HG02571 (cell line): ENCODE data around the gene EBNA1BP2.
"Not testable (repeated sequence)": the region's sequence is repeated elsewhere in the genome, so short reads cannot be mapped to it uniquely, and the experiment has no call there.

Experiments
- ATAC-seq: cut with Tn5 transposase; IDR thresholded peaks from one replicate; pipeline ENCODE4 v1.9.1; 2021; ENCODE audit warnings: mild to moderate bottlenecking, moderate library complexity; ENCODE audit not compliant: unreplicated experiment

EBNA1BP2 gene

DNA sequence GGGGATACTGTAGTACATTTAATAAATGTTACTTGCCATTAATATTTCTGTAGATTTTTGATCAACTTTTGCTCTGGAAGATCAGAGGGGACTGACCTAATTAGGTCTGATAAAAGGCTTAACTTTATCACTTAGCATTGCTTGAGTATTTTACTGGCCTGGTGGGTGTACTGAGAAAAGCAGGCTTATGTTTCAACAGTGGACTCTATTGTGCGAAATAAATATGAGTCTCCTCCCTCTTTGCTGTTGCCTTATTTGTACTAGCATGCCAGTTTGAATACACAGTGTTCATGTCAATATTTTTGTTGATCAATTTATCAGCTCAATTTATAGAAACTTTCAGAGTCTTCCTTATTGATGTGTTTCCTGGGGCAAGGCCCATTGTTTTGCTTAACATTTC lies 49.1 kb downstream of the EBNA1BP2 start:
- no peak for ATAC-seq

DNA sequence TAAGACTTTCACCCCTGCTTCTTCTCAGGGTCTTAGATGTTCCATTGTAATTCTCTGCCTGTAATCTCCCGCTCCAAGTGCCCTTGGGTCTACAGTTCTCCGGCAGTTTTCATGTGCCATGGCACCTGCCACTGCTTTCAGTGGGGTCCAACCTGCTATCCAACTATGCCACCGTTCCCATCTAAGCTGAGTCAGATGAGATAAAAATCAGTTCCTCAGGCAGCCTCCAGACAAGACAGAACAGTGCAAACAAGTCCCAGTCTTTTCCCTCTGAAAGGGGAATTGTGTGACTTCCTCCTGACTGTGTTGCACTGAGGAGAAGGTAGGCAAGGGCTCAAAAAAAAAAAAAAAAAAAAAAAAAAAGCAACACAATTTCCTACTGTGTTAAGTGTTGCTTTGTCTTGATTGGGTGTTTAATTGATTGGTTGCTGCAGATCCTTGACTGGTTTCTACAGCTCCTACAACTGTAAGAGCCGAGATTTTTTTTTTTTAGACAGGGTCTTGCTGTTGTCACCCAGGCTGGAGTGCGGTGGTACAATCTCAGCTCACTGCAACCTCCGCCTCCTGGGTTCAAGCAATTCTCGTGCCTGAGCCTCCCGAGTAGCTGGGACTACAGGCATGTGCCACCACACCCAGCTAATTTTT lies 50.7 kb downstream of the EBNA1BP2 start:
- no peak for ATAC-seq

DNA sequence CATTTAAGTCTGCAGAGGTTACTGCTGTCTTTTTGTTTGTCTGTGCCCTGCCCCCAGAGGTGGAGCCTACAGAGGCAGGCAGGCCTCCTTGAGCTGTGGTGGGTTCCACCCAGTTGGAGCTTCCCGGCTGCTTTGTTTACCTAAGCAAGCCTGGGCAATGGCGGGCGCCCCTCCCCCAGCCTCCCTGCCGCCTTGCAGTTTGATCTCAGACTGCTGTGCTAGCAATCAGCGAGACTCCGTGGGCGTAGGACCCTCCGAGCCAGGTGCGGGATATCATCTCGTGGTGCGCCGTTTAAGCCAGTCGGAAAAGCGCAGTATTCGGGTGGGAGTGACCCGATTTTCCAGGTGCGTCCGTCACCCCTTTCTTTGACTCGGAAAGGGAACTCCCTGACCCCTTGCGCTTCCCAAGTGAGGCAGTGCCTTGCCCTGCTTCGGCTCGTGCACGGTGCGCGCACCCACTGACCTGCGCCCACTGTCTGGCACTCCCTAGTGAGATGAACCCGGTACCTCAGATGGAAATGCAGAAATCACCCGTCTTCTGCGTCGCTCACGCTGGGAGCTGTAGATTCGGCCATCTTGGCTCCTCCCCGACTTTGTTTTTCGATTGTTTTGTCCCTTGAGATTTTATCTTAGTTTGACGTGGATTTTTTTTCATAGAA lies 52.0 kb downstream of the EBNA1BP2 start:
- not testable (repeated sequence) for ATAC-seq
